ENCODE data around the gene HNRNPA3. TPM values are rescaled to one million over a fixed set of nuclear protein-coding genes. Genes with fewer than 3 reads are reported as not detected.
A peak's percentile ranks its signal among the peaks of the same experiment; 100 is the strongest.

Gene HNRNPA3
- total and polyA plus RNA-seq, 10 of the 15 experiments (the other 5 are each of a cell fraction or from before 2014, with no cell fraction given), result 40.4 to 343 (median 206) TPM

DNA sequence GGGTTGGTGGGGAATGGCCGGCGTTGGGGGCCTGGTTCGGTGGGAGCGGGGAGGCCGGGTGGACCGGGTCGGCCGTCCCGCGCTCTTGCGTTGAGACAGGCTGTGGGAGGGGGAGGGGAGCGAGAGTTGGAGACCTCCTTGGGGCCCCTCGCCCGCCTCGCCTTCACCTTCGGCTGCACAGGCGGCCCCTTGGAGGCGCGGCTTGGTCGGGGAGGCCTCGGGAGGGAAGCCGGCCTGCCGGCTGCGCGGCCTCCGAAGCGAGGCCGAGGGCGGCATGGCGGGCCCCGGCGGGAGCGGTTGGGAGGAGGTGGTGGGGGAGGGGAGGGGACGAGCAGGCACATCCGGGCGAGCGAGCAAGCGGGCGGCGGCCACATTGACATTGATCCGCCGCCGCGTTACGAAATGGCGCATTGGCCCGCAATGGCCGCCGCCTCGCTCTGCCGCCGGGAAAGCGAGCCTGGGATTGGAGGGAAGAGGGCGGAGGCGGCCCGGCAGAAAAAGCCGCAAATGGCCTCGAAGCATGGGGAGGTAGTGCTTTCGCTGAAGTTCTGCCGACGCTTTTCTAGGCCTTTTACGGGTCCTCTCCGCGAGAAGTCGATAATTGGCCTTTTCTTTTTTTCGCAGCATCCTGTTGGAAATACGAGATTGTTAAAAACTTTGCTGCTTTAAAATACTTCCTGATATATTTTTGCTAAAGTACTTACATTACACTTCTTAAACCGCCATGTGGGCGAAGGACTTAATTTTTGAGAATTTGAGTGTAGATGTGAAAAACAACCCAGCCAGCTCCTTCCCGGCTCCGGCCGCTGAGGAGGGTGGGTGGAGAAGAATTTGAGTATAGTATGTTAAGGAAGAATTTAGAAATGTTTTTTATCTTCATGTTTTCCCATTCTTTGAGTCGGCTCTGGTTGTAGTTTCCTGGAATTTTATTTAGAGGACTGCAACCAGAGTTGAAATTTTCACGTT is 580 bp downstream of the HNRNPA3 start (continued):
- TF ChIP-seq, protein P1, sequence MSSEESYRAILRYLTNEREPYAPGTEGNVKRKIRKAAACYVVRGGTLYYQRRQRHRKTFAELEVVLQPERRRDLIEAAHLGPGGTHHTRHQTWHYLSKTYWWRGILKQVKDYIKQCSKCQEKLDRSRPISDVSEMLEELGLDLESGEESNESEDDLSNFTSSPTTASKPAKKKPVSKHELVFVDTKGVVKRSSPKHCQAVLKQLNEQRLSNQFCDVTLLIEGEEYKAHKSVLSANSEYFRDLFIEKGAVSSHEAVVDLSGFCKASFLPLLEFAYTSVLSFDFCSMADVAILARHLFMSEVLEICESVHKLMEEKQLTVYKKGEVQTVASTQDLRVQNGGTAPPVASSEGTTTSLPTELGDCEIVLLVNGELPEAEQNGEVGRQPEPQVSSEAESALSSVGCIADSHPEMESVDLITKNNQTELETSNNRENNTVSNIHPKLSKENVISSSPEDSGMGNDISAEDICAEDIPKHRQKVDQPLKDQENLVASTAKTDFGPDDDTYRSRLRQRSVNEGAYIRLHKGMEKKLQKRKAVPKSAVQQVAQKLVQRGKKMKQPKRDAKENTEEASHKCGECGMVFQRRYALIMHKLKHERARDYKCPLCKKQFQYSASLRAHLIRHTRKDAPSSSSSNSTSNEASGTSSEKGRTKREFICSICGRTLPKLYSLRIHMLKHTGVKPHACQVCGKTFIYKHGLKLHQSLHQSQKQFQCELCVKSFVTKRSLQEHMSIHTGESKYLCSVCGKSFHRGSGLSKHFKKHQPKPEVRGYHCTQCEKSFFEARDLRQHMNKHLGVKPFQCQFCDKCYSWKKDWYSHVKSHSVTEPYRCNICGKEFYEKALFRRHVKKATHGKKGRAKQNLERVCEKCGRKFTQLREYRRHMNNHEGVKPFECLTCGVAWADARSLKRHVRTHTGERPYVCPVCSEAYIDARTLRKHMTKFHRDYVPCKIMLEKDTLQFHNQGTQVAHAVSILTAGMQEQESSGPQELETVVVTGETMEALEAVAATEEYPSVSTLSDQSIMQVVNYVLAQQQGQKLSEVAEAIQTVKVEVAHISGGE (CRISPR knock-in tag; IDR thresholded peaks at IDR 0.05), result no peak
- TF ChIP-seq ZZZ3 (IDR thresholded peaks at IDR 0.05; ENCODE audit: control insufficient read depth, insufficient read length, low read depth) (no peak), EZH2 (IDR thresholded peaks at IDR 0.05; ENCODE audit: borderline replicate concordance, control insufficient read depth, low read depth, low read length) (no peak), NR2F1 (conservative IDR thresholded peaks at IDR 0.05) (peak; percentile 47; the same call in 1 of the 2 replicates), CUX1 (IDR thresholded peaks at IDR 0.05; ENCODE audit: insufficient replicate concordance, low read depth, low read length) (no peak), SPI1 (IDR thresholded peaks at IDR 0.05; ENCODE audit: borderline replicate concordance, insufficient read depth, low read depth, low read length) (no peak), FOS (IDR thresholded peaks at IDR 0.05; ENCODE audit: borderline replicate concordance, extremely low read depth, insufficient read length) (no peak), HSF1 (IDR thresholded peaks at IDR 0.05; ENCODE audit: low read depth, low read length) (no peak), FOXM1 (IDR thresholded peaks at IDR 0.05; ENCODE audit: low read depth, low read length) (no peak), ZBTB4 (CRISPR knock-in tag; IDR thresholded peaks at IDR 0.05) (no peak)
